Measurements from ENCODE around the gene CAMTA1. TPM values are rescaled to one million over a fixed set of nuclear protein-coding genes. Genes with fewer than 3 reads are reported as not detected.

The CAMTA1 gene
- total and polyA plus RNA-seq, 9 of the 15 experiments (the other 6 are each of a cell fraction or from before 2014, with no cell fraction given): 43.9 to 161 (median 65.9) TPM

- no peak for TF ChIP-seq MAFK (IDR thresholded peaks at IDR 0.05; ENCODE audit: low read length)
- TF ChIP-seq ZNF780A (CRISPR knock-in tag; IDR thresholded peaks at IDR 0.05): no peak
- no peak for TF ChIP-seq SMAD4 (CRISPR knock-in tag; conservative IDR thresholded peaks at IDR 0.05)
- no peak for TF ChIP-seq SPI1 (IDR thresholded peaks at IDR 0.05; ENCODE audit: borderline replicate concordance, low read depth, low read length)
- TF ChIP-seq CREBBP (IDR thresholded peaks at IDR 0.05; ENCODE audit: low read depth, low read length): no peak
- TF ChIP-seq TEAD4 (IDR thresholded peaks at IDR 0.05; ENCODE audit: low read length): no peak
- no peak for TF ChIP-seq TEAD4 (CRISPR knock-in tag; IDR thresholded peaks at IDR 0.05; ENCODE audit: borderline replicate concordance)
- no peak for TF ChIP-seq ZNF699 (CRISPR knock-in tag; IDR thresholded peaks at IDR 0.05; ENCODE audit: insufficient replicate concordance)
- no peak for TF ChIP-seq MCM5 (IDR thresholded peaks at IDR 0.05; ENCODE audit: low read depth)
Observed at GRCh38 chr1:7565099-7565750, 780.0 kb downstream of the CAMTA1 start (continued).

DNA sequence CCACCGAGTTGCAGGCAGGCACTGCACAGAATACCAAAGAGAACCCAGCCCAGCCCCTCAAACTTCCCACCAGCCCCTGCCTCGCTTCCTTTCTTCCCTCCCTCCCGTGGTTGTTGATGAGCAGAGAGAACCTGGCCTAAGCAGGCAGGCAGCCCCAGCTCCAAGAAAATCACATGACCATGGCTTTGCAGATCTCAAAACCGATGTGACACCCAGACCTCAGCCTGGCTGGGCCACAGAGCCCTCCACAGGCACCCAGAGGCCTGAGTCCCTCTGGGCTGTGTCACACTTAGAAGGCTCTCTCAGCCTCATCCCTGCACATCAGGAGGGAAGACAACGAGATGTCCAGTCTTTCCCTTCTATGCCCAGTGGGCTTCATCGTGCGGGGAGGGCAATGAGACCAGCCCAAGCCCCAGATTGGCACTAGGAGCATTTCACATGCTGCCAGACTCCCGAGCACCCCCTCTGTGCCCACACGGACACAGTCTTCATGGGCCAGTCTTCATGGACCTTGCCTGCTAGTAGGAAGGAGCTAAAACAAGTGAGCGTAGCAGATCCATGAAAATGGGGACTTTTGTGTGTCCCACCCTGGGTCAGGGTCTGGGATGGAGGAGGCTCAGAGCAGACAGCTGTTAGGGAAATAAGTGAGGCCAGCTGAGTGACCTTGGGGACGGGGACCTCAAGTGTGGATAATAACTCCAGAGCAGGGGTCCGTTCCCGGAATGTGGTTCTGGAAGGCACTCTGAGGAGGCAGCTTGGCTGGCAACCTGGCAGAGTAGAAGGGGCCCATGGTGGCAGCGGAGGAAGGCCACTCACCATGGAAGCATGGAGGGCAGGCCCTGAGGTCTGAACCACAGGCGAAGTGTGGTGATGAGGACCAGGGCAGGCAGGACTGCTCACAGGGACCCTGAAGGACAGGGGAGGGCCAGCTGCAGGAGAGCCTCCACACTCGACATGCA is 781.4 kb downstream of the CAMTA1 start:
- Histone ChIP-seq H3K79me2 (ENCODE audit: control insufficient read depth, insufficient read depth, low read length) (no peaks in the 10 kb centered on the region), H3K4me3 (no peak overlapping the region), H3K4me2 (ENCODE audit: insufficient read depth, low read length) (no peak overlapping the region), H3K36me3 (ENCODE audit: control insufficient read depth, insufficient read depth, low read length) (no peaks in the 10 kb centered on the region), H3K9me1 (ENCODE audit: control insufficient read depth, insufficient read depth, low read length) (no peaks in the 10 kb centered on the region), H3K4me1 (replicated peaks in 1 of 2; ENCODE audit: control insufficient read depth in 2 of 2, insufficient read depth in 2 of 2, low read length in 2 of 2) (no peaks in the 10 kb centered on the region), H3K9me3 (replicated peaks; ENCODE audit: control insufficient read depth, insufficient read depth, low read depth, low read length) (no peaks in the 10 kb centered on the region; the same call in 1 of the 2 replicates), H3K27ac (ENCODE audit: extremely low read depth, low read depth, low read length) (no peak overlapping the region), H3K27me3 (ENCODE audit: control insufficient read depth in 2 of 2, insufficient read depth in 2 of 2, low read length in 2 of 2) (peaks cover 16 to 36% of the 10 kb centered on the region in 2 experiments; a peak in 4 of 5 replicates), H4K20me1 (replicated peaks; ENCODE audit: control insufficient read depth, insufficient read depth, low read length) (peaks cover 2% of the 10 kb centered on the region), H2AFZ (ENCODE audit: low read depth, low read length) (no peak overlapping the region), H3K9ac (ENCODE audit: insufficient read depth in 1 of 2, low read depth in 2 of 2, low read length in 2 of 2) (no peak overlapping the region)
- in situ Hi-C loops (cut with MboI): no loop called here
- WGBS (ENCODE audit: insufficient coverage, low coverage, missing lambda C conversion rate): 2% methylated on average over 16 of the region's 16 CpGs
- FAIRE-seq: no peak
- BruUV-seq (replicated peaks): no TSS peak
- no peak for ATAC-seq
- intact Hi-C loops (cut with micrococcal nuclease): no loop called here
- no peak for DNase-seq (ENCODE audit: extremely low read depth in 1 of 4, low spot score in 3 of 4)
- ChIA-PET POLR2A (interaction anchor here (0.5 kb wide), 1 partner anchor 552 kb away, joined by 4 read pairs; no protein-coding TSS in a partner anchor), CTCF (ENCODE audit: low intra/inter-chr PET ratio) (no interaction called here)
- peak; percentile 70 for TF ChIP-seq TFE3 (CRISPR knock-in tag; IDR thresholded peaks at IDR 0.05)
- TF ChIP-seq HBP1 (CRISPR knock-in tag; IDR thresholded peaks at IDR 0.05): no peak
